Prostate gland (tissue), 2 donors: ENCODE data around the gene EFEMP2.

Experiments used
- POLR2A ChIP-seq: fragments of 450-650 bp; IDR thresholded peaks from one replicate; pipeline ENCODE4 v1.6.1; 2016; ENCODE audit warnings: antibody characterized with exemption, mild to moderate bottlenecking
- POLR2AphosphoS5 ChIP-seq: sonication (generic); formaldehyde crosslinking; IDR thresholded peaks from one replicate; pipeline ENCODE4 v1.6.1; 2017; ENCODE audit warnings: antibody characterized with exemption
- TF ChIP-seq, protein P1 (sequence below), 4 experiments: fragments of 200-600 bp in 2 of 4; fragments of 450-650 bp in 2 of 4; sonication (generic) in 2 of 4; IDR thresholded peaks; 1 replicate in 3 of 4; 2 replicates in 1 of 4; pipeline ENCODE4 v1.5.1; 2016 to 2019; ENCODE audit warnings: antibody characterized with exemption in 4 of 4, mild to moderate bottlenecking in 2 of 4, moderate library complexity in 2 of 4

DNA sequence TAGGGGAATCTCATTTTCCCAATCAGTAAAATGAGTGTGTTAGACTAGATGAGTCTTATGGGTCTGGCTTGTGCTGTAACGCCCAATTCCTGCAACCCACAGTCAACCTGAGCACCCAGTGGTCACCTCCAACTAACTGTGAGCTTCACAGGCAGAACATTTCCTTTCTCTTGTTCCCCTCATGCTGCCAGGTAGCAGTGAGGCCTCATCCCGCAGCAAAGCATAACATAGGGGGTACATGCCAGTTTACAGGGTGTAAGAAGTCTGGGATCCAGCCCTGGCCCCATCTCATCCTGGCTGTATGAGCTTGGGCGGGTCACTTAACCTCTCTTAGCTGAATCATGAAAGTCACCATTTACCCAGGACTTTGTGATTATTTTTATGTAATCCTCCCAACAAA, 3.7 kb downstream of the EFEMP2 start:
- TF ChIP-seq, protein P1, sequence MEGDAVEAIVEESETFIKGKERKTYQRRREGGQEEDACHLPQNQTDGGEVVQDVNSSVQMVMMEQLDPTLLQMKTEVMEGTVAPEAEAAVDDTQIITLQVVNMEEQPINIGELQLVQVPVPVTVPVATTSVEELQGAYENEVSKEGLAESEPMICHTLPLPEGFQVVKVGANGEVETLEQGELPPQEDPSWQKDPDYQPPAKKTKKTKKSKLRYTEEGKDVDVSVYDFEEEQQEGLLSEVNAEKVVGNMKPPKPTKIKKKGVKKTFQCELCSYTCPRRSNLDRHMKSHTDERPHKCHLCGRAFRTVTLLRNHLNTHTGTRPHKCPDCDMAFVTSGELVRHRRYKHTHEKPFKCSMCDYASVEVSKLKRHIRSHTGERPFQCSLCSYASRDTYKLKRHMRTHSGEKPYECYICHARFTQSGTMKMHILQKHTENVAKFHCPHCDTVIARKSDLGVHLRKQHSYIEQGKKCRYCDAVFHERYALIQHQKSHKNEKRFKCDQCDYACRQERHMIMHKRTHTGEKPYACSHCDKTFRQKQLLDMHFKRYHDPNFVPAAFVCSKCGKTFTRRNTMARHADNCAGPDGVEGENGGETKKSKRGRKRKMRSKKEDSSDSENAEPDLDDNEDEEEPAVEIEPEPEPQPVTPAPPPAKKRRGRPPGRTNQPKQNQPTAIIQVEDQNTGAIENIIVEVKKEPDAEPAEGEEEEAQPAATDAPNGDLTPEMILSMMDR (IDR thresholded peaks at IDR 0.05) = no peak
- TF ChIP-seq POLR2A = no peak
- TF ChIP-seq POLR2AphosphoS5 = no peak
